ENCODE data around the gene PTPN13.

PTPN13 gene

GRCh38 chr4:86569103-86569870 lies 24.8 kb upstream of the PTPN13 start:
- DNase-seq (ENCODE audit: low spot score in 2 of 2) (no peak), ATAC-seq (ENCODE audit: low read depth) (no peak)
- no peak overlapping the region for H3K27ac Mint-ChIP-seq
- no peak overlapping the region for H3K4me3 Mint-ChIP-seq
- H3K4me1 Mint-ChIP-seq, result no peaks in the 10 kb centered on the region
- H3K36me3 Mint-ChIP-seq, result no peaks in the 10 kb centered on the region
- no peaks in the 10 kb centered on the region for H3K9me3 Mint-ChIP-seq
- H3K27me3 Mint-ChIP-seq, result peaks cover 3% of the 10 kb centered on the region

- H3K4me3 Mint-ChIP-seq, result no peak overlapping the region
- H3K4me1 Mint-ChIP-seq, result no peaks in the 10 kb centered on the region
- no peaks in the 10 kb centered on the region for H3K36me3 Mint-ChIP-seq
- DNase-seq (ENCODE audit: low spot score in 2 of 2) (no peak), ATAC-seq (ENCODE audit: low read depth) (no peak)
- no peaks in the 10 kb centered on the region for H3K9me3 Mint-ChIP-seq
- no peak overlapping the region for H3K27ac Mint-ChIP-seq
- H3K27me3 Mint-ChIP-seq, result no peaks in the 10 kb centered on the region
Measured at GRCh38 chr4:86579941-86580340, 14.2 kb upstream of the PTPN13 start.

- Mint-ChIP-seq H3K4me1 (no peaks in the 10 kb centered on the region), H3K9me3 (no peaks in the 10 kb centered on the region), H3K36me3 (no peaks in the 10 kb centered on the region), H3K4me3 (no peak overlapping the region), H3K27ac (no peak overlapping the region), H3K27me3 (peaks cover 1% of the 10 kb centered on the region)
- no peak for ATAC-seq (ENCODE audit: low read depth)
- no peak for DNase-seq (ENCODE audit: low spot score in 2 of 2)
Measured at GRCh38 chr4:86582410-86582809, 11.7 kb upstream of the PTPN13 start.

GRCh38 chr4:86586160-86586572 lies 7.9 kb upstream of the PTPN13 start:
- H3K9me3 Mint-ChIP-seq, result no peaks in the 10 kb centered on the region
- no peaks in the 10 kb centered on the region for H3K4me1 Mint-ChIP-seq
- no peak for DNase-seq (ENCODE audit: low spot score in 2 of 2)
- no peak overlapping the region for H3K27ac Mint-ChIP-seq
- no peaks in the 10 kb centered on the region for H3K36me3 Mint-ChIP-seq
- ATAC-seq (ENCODE audit: low read depth), result no peak
- H3K4me3 Mint-ChIP-seq, result no peak overlapping the region
- peaks cover 1% of the 10 kb centered on the region for H3K27me3 Mint-ChIP-seq

GRCh38 chr4:86586626-86587380 lies 7.3 kb upstream of the PTPN13 start:
- DNase-seq (ENCODE audit: low spot score in 2 of 2), result no peak
- Mint-ChIP-seq H3K27me3 (peaks cover 1% of the 10 kb centered on the region), H3K9me3 (no peaks in the 10 kb centered on the region), H3K4me3 (no peak overlapping the region), H3K36me3 (no peaks in the 10 kb centered on the region), H3K4me1 (no peaks in the 10 kb centered on the region), H3K27ac (no peak overlapping the region)
- ATAC-seq (ENCODE audit: low read depth), result no peak

GRCh38 chr4:86587381-86588140 lies 6.6 kb upstream of the PTPN13 start:
- Mint-ChIP-seq H3K27me3 (peaks cover 3% of the 10 kb centered on the region), H3K36me3 (no peaks in the 10 kb centered on the region)
- no peak for DNase-seq (ENCODE audit: low spot score in 2 of 2)

GRCh38 chr4:86592553-86593249 lies 1.4 kb upstream of the PTPN13 start:
- H3K4me3 Mint-ChIP-seq, result no peak overlapping the region
- ATAC-seq (ENCODE audit: low read depth) (no peak), DNase-seq (ENCODE audit: low spot score in 2 of 2) (no peak)
- H3K27ac Mint-ChIP-seq, result no peak overlapping the region
- no peaks in the 10 kb centered on the region for H3K36me3 Mint-ChIP-seq
- H3K9me3 Mint-ChIP-seq, result no peaks in the 10 kb centered on the region
- peaks cover 21% of the 10 kb centered on the region for H3K27me3 Mint-ChIP-seq
- peaks cover 7% of the 10 kb centered on the region for H3K4me1 Mint-ChIP-seq

More at GRCh38 chr4:86587381-86588140, 6.6 kb upstream of the PTPN13 start:
- Mint-ChIP-seq H3K9me3 (no peaks in the 10 kb centered on the region), H3K27ac (no peak overlapping the region), H3K4me3 (no peak overlapping the region), H3K4me1 (no peaks in the 10 kb centered on the region)
- ATAC-seq (ENCODE audit: low read depth), result no peak

- DNase-seq (ENCODE audit: low spot score in 2 of 2) (no peak), ATAC-seq (ENCODE audit: low read depth) (peak; percentile 45)
- Mint-ChIP-seq H3K4me3 (peak overlapping the region; percentile 63), H3K27ac (no peak overlapping the region), H3K27me3 (peaks cover 21% of the 10 kb centered on the region), H3K9me3 (no peaks in the 10 kb centered on the region), H3K4me1 (peaks cover 7% of the 10 kb centered on the region), H3K36me3 (no peaks in the 10 kb centered on the region)
Measured at GRCh38 chr4:86594559-86595425, 677 bp downstream of the PTPN13 start.

- H3K4me3 Mint-ChIP-seq, result peak overlapping the region; percentile 63
Measured at GRCh38 chr4:86595426-86595805, 1.3 kb downstream of the PTPN13 start.

GRCh38 chr4:86596807-86597206 lies 2.7 kb downstream of the PTPN13 start:
- no peak for ATAC-seq (ENCODE audit: low read depth)
- Mint-ChIP-seq H3K4me1 (peaks cover 7% of the 10 kb centered on the region), H3K4me3 (no peak overlapping the region), H3K27ac (no peak overlapping the region), H3K27me3 (peaks cover 21% of the 10 kb centered on the region), H3K36me3 (no peaks in the 10 kb centered on the region), H3K9me3 (no peaks in the 10 kb centered on the region)
- DNase-seq (ENCODE audit: low spot score in 2 of 2), result no peak

More at GRCh38 chr4:86595426-86595805, 1.3 kb downstream of the PTPN13 start:
- Mint-ChIP-seq H3K27ac (no peak overlapping the region), H3K36me3 (no peaks in the 10 kb centered on the region), H3K9me3 (no peaks in the 10 kb centered on the region), H3K4me1 (peaks cover 7% of the 10 kb centered on the region), H3K27me3 (peaks cover 21% of the 10 kb centered on the region)
- ATAC-seq (ENCODE audit: low read depth), result no peak
- no peak for DNase-seq (ENCODE audit: low spot score in 2 of 2)

GRCh38 chr4:86600007-86600653 lies 6.0 kb downstream of the PTPN13 start:
- Mint-ChIP-seq H3K9me3 (no peaks in the 10 kb centered on the region), H3K27ac (no peak overlapping the region), H3K4me1 (peaks cover 2% of the 10 kb centered on the region), H3K4me3 (no peak overlapping the region), H3K27me3 (peaks cover 12% of the 10 kb centered on the region), H3K36me3 (no peaks in the 10 kb centered on the region)
- ATAC-seq (ENCODE audit: low read depth) (no peak), DNase-seq (ENCODE audit: low spot score in 2 of 2) (no peak)

- DNase-seq (ENCODE audit: low spot score in 2 of 2), result no peak
- H3K4me1 Mint-ChIP-seq, result no peaks in the 10 kb centered on the region
- peaks cover 3% of the 10 kb centered on the region for H3K27me3 Mint-ChIP-seq
- H3K4me3 Mint-ChIP-seq, result no peak overlapping the region
- H3K27ac Mint-ChIP-seq, result no peak overlapping the region
- ATAC-seq (ENCODE audit: low read depth), result no peak
- no peaks in the 10 kb centered on the region for H3K36me3 Mint-ChIP-seq
- no peaks in the 10 kb centered on the region for H3K9me3 Mint-ChIP-seq
Measured at GRCh38 chr4:86603311-86603885, 9.3 kb downstream of the PTPN13 start.

Measured in memory B cell (primary cell).